Ammon's horn (tissue), 1 donor: Measurements from ENCODE around the gene DZIP1.
"Not testable (repeated sequence)": the region's sequence is repeated elsewhere in the genome, so short reads cannot be mapped to it uniquely, and the experiment has no call there.

Experiments used
- DNase-seq: peaks from one replicate; pipeline ENCODE4 v3.0.0-alpha.2; 2016; ENCODE audit warnings: low spot score

DZIP1 gene

DNA sequence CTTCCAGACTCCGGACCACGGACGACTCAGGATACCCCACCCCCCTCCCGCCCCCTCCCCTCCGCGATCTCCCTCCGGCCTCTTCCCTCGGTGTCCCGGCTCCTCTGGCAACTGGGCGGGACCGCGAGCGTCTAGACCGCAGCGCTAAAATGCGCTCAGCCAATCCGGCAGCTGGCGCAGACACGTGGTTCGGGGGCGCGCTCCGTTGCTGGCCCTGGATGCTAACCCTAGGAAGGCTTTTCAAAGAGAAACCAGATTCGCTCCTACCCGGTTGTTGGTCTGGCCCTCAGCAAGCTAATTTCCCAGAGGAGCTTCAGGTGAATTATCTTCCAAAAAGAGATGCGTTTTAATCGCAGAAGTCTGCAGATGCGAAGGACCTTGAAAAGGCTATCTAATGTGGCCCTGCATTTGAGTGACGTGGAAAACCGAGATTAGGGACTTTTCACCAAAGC lies at the start of gene DZIP1:
DZIP1 (minus strand) TSS at position 106 of the 452 bp plus-strand sequence. CDS start 2,677 bp downstream, outside the sequence.
- peak; percentile 85 for DNase-seq

DNA sequence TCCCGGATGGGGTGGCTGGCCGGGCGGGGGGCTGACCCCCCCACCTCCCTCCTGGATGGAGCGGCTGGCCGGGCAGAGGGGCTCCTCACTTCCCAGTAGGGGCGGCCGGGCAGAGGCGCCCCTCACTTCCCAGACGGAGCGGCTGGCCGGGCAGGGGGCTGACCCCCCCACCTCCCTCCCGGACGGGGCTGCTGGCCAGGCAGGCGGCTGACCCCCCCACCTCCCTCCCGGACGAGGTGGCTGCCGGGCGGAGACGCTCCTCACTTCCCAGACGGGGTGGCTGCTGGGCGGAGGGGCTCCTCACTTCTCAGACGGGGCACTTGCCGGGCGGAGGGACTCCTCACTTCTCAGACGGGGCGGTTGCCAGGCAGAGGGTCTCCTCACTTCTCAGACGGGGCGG lies 46.5 kb upstream of the DZIP1 start:
- DNase-seq, result not testable (repeated sequence)

- DNase-seq, result no peak
Measured at GRCh38 chr13:95689582-95689926, 45.0 kb upstream of the DZIP1 start.

DNA sequence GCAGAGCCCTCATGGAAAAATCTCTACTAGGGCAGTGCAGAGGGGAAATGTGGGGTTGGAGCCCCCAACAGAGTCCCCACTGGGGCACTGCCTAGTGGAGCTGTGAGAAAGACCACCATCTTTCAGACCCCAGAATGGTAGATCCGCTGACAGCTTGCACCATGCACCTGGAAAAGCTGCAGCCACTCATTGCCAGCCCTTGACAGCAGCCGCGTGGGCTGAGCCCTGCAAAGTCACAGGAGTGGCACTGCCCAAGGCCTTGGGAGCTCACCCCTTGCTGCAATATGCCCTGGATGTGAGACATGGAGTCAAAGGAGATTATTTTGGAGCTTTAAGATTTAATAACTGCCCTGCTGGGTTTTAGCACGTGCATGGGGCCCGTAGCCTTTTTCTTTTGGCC lies 40.5 kb upstream of the DZIP1 start:
- DNase-seq, result not testable (repeated sequence)

DNA sequence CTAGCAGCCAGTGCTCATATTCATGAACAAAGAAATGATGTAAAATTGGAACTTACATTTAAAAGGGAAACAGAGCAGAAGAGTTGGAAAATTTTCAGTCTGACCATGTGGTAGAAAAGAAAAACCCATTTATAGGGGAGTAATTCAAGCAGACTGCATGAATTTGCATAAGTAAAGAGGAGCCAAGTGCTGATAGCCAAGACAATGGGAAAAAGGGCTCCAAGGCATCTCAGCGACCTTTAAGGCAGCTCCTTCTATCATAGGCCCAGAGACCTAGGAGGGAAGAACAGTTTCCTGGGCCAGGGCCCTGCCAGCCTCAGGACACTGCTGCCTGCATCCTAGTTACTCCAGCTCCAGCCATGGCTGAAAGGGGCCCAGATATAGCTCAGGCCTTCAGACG lies 39.9 kb upstream of the DZIP1 start:
- no peak for DNase-seq

- no peak for DNase-seq
Measured at GRCh38 chr13:95679722-95680121, 35.2 kb upstream of the DZIP1 start.

- no peak for DNase-seq
Measured at GRCh38 chr13:95678967-95679366, 34.5 kb upstream of the DZIP1 start.

GRCh38 chr13:95677564-95678266 lies 33.2 kb upstream of the DZIP1 start:
- peak; percentile 28 for DNase-seq

DNA sequence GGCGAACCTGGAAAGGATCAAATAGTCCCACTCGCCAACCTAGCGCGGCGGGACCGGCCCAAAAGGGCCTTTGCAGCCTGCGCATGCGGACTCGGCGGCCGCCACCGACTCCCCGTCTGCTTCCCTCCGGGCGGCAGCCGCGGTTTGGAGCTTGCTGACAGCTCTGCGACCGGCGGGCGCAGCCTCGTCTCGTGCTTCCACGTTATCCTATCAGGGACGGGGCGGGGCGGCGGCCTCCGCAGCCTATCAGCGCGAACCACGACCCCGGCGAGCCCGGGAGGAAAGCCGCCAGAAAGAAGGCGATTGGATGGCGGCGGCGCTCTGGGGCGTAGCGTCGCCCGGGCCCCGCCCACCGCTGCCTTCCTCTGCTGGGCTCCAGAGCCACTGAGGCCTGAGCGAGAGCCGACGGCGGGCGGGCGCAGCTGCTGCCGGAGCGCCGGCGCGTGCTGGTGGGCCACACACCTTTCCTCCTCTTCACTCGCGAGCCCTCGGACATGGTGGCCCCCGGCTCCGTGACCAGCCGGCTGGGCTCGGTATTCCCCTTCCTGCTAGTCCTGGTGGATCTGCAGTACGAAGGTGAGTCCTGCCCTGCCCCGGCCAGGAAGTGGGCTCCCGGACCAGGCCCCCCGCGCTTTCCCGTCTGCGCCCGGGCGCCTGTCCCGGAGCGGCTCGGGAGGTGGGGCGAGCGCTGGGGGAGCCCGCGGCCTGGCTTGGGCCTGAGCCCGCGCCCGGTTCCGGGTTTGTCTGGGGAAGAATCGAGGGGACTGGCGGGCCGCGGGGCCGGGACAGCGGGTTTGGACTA lies 32.5 kb upstream of the DZIP1 start, which contains the start of gene DNAJC3:
DNAJC3 (plus strand) TSS at position 378 of the 802 bp plus-strand sequence; CDS start at position 495, 117 bp downstream.
- peak; percentile 99 for DNase-seq

GRCh38 chr13:95676105-95676761 lies 31.7 kb upstream of the DZIP1 start:
- DNase-seq, result peak; percentile 29

GRCh38 chr13:95671597-95671996 lies 27.1 kb upstream of the DZIP1 start:
- DNase-seq, result no peak

DNA sequence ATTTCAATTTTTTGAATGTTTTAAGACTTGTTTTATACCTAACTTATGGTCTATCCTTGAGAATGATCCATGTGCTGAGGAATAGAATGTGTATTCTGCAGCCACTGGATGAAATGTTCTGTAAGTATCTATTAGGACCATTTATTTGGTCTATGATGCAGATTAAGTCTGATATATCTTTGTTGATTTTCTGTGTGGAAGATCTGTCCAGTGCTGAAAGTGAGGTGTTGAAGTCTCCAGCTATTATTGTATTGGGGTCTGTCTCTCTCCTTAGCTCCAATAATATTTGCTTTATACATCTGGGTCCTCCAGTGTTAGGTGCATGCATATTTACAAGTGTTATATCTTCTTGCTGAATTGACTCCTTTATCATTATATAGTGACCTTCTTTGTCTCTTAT lies 22.7 kb upstream of the DZIP1 start:
- DNase-seq, result not testable (repeated sequence)

DNA sequence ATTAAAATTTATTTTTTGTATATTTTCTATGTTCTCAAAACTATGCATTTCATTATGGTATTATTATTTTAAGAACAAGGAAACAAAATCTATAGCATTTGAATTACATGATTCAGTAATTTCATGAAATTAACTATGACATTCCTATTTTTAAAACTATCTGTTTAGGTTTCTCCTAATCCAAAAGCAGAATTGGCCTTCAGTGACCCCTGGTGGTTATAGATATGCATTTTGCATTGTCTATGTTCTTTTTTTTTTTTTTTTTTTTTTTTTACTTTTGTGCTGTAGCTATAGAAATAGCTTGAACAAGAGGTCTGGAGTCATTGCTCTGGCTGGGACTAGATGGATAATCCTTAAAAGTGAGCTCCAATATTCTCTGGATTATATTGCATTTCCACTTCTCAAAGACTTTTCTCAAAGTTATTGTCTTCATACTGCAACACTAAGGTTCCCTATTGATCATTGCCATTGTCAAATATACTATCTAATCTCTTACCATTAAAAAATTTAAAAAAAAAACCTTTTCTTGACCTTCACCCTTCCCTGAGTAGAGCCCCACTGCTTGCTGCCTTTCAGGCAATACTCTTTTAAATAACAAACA lies 16.6 kb upstream of the DZIP1 start:
- DNase-seq, result peak; percentile 6

DNA sequence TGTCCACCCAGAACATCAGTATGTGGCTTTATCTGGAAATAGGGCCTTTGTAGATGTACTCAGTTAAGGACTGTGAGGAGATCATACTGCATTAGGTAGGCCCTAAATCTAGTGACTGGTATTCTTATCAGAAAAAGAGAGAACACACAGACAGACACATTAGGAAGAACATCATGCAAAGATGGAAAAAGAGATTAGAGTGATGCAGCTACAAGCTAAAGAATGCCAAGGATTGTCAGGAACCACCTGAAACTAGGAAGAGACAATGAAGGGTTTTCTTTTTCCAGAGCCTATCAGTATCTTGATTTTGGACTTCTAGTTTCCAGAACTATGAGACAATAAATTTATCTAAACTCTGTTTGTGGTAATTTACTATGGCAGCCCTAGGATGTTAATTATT lies 15.0 kb upstream of the DZIP1 start:
- DNase-seq, result no peak

- DNase-seq, result no peak
Measured at GRCh38 chr13:95656386-95657015, 12.0 kb upstream of the DZIP1 start.

DNA sequence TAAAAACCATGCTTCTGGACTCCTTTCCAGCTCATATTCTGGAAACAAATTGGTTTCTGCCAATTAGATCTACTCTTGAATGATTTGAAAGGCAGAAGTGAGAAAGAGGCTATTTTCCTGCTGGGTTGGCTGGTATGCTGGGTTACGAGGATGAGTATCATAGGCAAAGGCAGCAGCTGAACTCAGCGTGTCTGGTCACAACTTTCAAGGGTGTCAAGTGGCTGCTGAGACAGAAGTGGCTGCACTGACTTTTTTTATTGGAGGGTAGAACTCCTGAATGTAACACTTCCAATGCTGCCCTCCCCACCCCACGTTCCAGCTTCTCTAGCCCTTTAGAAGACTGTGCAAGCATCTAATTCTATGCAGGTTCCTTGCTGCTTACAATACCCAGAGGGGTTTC lies 8.3 kb upstream of the DZIP1 start:
- no peak for DNase-seq

- DNase-seq, result no peak
Measured at GRCh38 chr13:95652244-95652764, 7.8 kb upstream of the DZIP1 start.

DNA sequence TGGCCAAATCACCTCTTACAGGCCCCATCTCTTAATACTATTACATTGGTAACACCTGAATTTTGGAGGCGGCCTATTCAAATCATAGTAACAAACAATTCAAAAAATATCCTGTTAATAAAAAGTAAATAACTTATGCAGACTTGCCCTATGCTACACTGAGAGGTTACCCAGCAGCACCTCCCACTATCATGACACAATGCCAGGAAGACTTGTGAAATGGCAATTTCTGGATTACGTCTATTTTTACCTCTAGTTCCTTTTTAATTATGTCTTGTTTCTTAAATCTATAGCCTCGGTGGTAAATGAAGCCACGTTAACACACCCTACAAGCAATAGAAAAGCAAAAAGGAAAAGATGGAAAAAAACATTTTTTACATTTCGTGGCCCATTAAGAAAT lies 6.2 kb upstream of the DZIP1 start:
- DNase-seq, result no peak

GRCh38 chr13:95647321-95647720 lies 2.8 kb upstream of the DZIP1 start:
- DNase-seq, result no peak

DNA sequence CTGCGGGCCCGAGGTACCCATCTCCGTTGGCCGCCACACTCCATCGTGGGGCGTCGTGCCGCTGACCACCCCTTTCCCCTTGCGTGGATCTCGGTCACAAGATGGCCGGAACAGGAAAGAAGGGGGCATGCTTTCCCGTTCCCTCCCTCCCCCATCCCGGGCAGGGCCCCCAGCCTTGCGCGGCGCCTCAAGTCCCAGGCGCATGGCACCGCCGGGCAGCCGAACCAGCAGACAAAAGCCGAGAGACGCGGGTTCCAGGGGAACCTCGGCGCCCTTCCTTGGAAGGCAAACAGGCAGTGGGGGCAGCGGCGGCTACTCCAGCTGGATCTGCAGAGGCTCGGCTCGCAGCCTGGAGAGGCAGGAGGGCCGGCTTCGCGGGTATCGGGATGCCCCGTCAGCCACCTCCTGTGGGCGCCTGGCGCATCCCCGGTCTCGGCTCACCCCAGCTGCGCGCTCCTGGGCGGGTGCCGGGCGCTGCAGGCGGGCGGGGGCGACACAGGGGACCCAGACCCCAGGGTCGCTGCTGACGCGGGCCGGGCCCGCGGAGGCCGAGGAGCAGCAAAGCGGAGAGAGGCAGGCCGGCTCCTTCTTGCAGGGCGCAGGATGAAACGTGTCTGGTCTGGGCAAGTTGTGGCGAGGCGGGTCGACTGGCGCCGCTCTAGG lies 439 bp downstream of the DZIP1 start:
- peak; percentile 31 for DNase-seq

DNA sequence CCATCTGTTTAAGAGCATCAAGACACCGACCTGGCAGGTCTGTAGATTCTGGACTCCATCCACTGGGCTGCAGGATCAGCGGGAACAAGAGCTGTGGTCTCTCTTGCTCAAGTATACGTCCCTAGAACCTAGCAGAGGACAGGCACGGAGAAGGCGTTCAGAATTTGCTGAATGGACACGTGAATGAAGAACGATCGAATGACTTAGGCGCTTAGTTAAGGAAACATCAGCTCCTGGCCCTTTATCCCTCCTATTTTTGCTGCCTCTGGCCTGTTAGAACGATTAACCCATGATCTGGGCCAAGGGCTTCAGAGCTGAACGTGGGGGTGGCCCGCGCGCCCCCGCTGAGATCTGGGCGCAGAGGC lies 953 bp downstream of the DZIP1 start:
- peak; percentile 10 for DNase-seq
